Measurements from ENCODE around the gene SFTPB. TPM values are rescaled to one million over a fixed set of nuclear protein-coding genes. Genes with fewer than 3 reads are reported as not detected.

The SFTPB gene
- total RNA-seq: not detected in 2 replicates

GRCh38 chr2:85668009-85668856 is at the start of gene SFTPB:
Gene SFTPB, minus strand, starts transcription at chr2:85668199. Its CDS starts 16 bp downstream, at chr2:85668183.

GRCh38 chr2:85694052-85695025 is 26.3 kb upstream of the SFTPB start, which contains the start of gene GNLY:
Gene GNLY, plus strand, starts transcription at chr2:85694358. Its CDS starts 61 bp downstream, at chr2:85694419.

GRCh38 chr2:85611705-85612587 is 56.1 kb downstream of the SFTPB start, which contains the start of gene C2orf68:
Gene C2orf68, minus strand, starts transcription at chr2:85612066. Its CDS starts 82 bp downstream, at chr2:85611984.

Other genes starting within 250 kb of the SFTPB start
- not detected in 2 replicates for gene SH2D6, start 249.5 kb downstream of the SFTPB start, total RNA-seq
- gene MAT2A, start 129.0 kb downstream of the SFTPB start, total RNA-seq: 95.3 and 95.9 TPM in 2 replicates
- gene GGCX, start 106.7 kb downstream of the SFTPB start, total RNA-seq: 34.6 and 35.4 TPM in 2 replicates
- 5.8 TPM in 1 of 2 replicates, not detected in the other for gene VAMP8, start 90.6 kb downstream of the SFTPB start, total RNA-seq
- 33.1 and 70.7 TPM in 2 replicates for gene VAMP5, start 83.8 kb downstream of the SFTPB start, total RNA-seq
- 157 and 188 TPM in 2 replicates for gene RNF181, start 72.5 kb downstream of the SFTPB start, total RNA-seq
- gene TMEM150A, start 65.5 kb downstream of the SFTPB start, total RNA-seq: 22.9 and 26.7 TPM in 2 replicates
- 5.3 and 8.2 TPM in 2 replicates for gene C2orf68, start 56.1 kb downstream of the SFTPB start, total RNA-seq
- 39.1 and 51.7 TPM in 2 replicates for gene USP39, start 52.0 kb downstream of the SFTPB start, total RNA-seq
- not detected in 2 replicates for gene GNLY, start 26.2 kb upstream of the SFTPB start, total RNA-seq
- gene ATOH8, start 85.8 kb upstream of the SFTPB start, total RNA-seq: 16.9 and 31.4 TPM in 2 replicates
- gene ST3GAL5, start 220.8 kb upstream of the SFTPB start, total RNA-seq: 27.1 and 63.6 TPM in 2 replicates